ENCODE data around the gene KCNG2.

The KCNG2 gene

DNA sequence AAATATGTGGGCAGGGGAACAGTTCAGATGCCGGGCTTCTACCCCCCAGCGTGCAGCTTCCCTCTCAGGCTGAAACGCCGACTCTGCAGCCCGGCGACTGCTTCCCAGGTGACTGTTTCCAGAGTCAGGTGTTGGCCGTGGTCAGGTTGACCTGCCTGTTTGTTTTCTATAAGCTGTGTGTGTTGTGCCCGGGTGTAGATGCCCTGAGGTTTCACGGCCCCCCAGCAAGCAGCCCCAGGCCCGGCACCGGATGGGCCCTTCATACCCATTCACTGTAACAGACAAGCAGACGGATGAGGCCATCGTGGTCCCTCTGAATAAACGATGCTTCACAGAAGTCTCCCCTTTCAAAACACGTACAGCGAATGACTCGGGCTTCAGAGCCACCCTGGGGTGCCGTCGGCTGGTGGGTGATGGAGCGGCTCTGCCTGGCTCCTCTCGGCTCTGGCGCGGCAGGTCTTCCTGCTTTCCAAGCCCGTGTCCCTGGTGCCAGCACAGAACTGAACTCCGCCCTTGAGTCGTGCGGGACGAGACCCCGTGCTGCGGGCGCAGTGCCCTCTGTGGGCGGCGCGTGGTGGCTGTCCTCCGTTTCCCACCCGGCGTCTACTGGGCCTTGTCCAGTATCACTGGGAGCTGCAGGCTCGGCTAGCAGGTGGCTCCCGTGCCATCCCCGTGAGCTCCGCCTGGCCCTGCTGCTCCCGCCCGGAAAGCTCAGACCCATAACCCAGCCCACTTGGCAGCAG is 15.0 kb upstream of the KCNG2 start:
- Histone ChIP-seq H3K4me1 (ENCODE audit: low read depth, poor library complexity, severe bottlenecking) (no peaks in the 10 kb centered on the region), H3K27ac (no peak overlapping the region)

DNA sequence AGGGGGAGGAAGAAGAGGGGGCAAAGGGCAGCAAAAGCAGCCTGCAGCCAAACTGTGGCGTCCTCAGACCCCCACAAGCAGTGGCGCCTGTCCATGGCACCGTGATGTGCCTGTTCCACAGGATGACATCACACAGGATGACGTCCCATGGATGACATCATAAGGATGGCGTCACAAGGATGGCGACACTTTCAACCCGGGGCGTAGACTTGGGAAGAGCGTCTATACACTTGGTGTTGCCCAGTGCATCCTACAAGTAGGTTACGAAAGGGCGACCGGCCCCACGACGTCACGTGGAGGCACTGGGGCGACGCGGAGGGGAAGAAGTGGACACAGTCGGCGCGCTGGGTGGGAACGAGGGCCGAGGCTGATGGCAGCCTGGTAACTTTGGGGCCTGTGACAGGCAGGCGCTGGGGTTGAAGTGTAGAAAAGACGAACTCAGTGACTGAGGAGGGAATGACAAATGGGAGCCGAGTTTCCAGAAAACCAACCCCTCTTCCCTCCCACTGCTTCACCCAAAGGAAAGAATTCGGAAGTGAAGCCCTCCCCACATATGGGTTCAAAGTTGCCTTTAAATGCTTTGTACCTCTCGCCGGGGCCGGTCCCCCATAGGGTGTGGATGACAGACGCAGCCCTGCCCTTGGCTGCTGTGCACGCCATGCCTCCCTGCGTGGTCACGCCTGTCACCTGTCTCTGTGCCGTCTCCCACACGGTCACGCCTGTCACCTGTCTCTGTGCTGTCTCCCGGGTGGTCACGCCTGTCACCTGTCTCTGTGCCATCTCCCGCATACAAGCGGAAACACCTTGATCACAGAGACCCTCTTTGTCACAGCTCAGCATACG is 13.4 kb upstream of the KCNG2 start:
- no peak overlapping the region for H3K4me3 ChIP-seq (IDR thresholded peaks at IDR 0.05; ENCODE audit: insufficient read depth, low read depth, low read length)

More for the DNA sequence above, 15.0 kb upstream of the KCNG2 start:
- H2AFZ ChIP-seq (ENCODE audit: low read depth): no peak overlapping the region
- no peak overlapping the region for H3K9ac ChIP-seq
- H3K27me3 ChIP-seq (ENCODE audit: insufficient read depth, low read depth): peaks cover 23% of the 10 kb centered on the region; the same call in 1 of the 2 replicates
- no peaks in the 10 kb centered on the region for H3K79me2 ChIP-seq (ENCODE audit: insufficient read depth, low read depth)
- H3K36me3 ChIP-seq (ENCODE audit: insufficient read depth): no peaks in the 10 kb centered on the region
- H3K4me2 ChIP-seq: no peak overlapping the region
- H3K4me3 ChIP-seq (IDR thresholded peaks at IDR 0.05; ENCODE audit: insufficient read depth, low read depth, low read length): no peak overlapping the region
- H4K20me1 ChIP-seq (ENCODE audit: insufficient read depth): no peaks in the 10 kb centered on the region
- TF ChIP-seq, protein P1, sequence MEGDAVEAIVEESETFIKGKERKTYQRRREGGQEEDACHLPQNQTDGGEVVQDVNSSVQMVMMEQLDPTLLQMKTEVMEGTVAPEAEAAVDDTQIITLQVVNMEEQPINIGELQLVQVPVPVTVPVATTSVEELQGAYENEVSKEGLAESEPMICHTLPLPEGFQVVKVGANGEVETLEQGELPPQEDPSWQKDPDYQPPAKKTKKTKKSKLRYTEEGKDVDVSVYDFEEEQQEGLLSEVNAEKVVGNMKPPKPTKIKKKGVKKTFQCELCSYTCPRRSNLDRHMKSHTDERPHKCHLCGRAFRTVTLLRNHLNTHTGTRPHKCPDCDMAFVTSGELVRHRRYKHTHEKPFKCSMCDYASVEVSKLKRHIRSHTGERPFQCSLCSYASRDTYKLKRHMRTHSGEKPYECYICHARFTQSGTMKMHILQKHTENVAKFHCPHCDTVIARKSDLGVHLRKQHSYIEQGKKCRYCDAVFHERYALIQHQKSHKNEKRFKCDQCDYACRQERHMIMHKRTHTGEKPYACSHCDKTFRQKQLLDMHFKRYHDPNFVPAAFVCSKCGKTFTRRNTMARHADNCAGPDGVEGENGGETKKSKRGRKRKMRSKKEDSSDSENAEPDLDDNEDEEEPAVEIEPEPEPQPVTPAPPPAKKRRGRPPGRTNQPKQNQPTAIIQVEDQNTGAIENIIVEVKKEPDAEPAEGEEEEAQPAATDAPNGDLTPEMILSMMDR (conservative IDR thresholded peaks at IDR 0.05; ENCODE audit: low read depth, low read length): no peak

DNA sequence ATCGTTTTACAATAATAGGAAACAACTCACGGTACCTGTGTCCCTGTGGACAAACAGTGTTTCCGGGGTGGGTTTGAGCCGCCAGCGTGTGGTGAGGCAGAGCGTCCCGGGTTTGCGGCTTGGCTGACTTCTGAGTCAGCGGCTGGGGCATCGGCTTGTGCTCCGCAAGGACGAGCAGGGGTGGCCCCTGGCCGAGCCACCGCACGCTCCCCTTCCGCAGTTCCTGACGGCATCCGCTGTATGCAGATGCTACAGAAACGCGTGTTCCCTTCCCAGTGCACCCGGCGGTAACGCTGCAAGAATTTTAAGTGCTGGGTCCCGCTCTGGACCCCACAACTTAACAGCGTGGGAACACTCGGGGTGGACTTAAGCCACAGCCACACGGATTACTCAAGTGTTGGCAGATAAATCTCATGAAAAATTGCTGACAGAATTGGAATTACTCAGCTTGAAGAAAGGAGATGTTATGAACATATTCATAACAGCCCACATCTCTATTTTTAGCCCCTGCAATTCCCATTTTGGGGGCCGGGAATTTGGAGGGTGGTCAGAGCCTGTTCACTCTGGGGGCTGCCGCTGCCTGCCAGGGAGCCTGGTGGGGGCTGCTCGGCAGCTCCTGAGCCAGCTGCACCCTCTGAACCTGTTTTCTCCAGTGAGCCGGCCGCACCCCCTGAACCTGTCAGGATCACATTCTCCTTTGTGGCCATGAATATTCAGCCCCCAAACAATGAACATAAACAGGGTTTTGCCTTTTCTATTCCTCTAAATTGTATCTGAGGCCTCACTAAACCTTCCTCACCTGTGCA is 12.6 kb upstream of the KCNG2 start:
- TF ChIP-seq, protein P1 (conservative IDR thresholded peaks at IDR 0.05; ENCODE audit: low read depth, low read length): no peak
- H3K4me2 ChIP-seq: no peak overlapping the region
- no peak overlapping the region for H2AFZ ChIP-seq (ENCODE audit: low read depth)
- H3K36me3 ChIP-seq (ENCODE audit: insufficient read depth): no peaks in the 10 kb centered on the region
- H3K4me3 ChIP-seq (IDR thresholded peaks at IDR 0.05; ENCODE audit: insufficient read depth, low read depth, low read length): no peak overlapping the region
- H3K9ac ChIP-seq: no peak overlapping the region
- no peaks in the 10 kb centered on the region for H4K20me1 ChIP-seq (ENCODE audit: insufficient read depth)
- H3K4me1 ChIP-seq (ENCODE audit: low read depth, poor library complexity, severe bottlenecking): no peaks in the 10 kb centered on the region
- no peak overlapping the region for H3K27ac ChIP-seq
- peaks cover 23% of the 10 kb centered on the region; the same call in 1 of the 2 replicates for H3K27me3 ChIP-seq (ENCODE audit: insufficient read depth, low read depth)
- H3K79me2 ChIP-seq (ENCODE audit: insufficient read depth, low read depth): no peaks in the 10 kb centered on the region

More for the DNA sequence above, 13.4 kb upstream of the KCNG2 start:
- Histone ChIP-seq H3K9ac (no peak overlapping the region), H3K4me1 (ENCODE audit: low read depth, poor library complexity, severe bottlenecking) (no peaks in the 10 kb centered on the region), H3K27ac (no peak overlapping the region), H4K20me1 (ENCODE audit: insufficient read depth) (no peaks in the 10 kb centered on the region), H3K4me2 (no peak overlapping the region), H3K79me2 (ENCODE audit: insufficient read depth, low read depth) (no peaks in the 10 kb centered on the region), H2AFZ (ENCODE audit: low read depth) (no peak overlapping the region), H3K36me3 (ENCODE audit: insufficient read depth) (no peaks in the 10 kb centered on the region), H3K27me3 (ENCODE audit: insufficient read depth, low read depth) (peaks cover 23% of the 10 kb centered on the region; the same call in 1 of the 2 replicates)
- TF ChIP-seq, protein P1 (conservative IDR thresholded peaks at IDR 0.05; ENCODE audit: low read depth, low read length): no peak

DNA sequence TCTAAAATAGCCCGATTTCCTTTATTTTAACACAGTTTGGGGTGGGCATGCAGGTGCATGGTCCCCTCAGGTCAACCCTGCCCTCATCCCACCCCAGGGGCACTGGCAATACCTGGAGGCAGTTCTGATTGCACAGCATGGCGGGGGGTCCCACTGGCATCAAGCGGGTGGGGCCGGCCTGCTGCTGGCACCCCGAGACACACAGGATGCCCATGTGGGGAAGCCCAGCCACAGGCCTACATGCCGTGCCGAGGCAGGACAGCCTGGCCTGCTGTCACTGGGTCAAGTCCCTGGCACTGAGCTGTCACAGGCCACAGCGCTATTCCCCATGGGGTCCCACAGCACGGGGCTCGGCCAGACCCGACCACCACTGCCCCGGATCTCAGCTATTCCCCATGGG is 11.9 kb upstream of the KCNG2 start:
- no peak overlapping the region for H3K9ac ChIP-seq
- peaks cover 23% of the 10 kb centered on the region; the same call in 1 of the 2 replicates for H3K27me3 ChIP-seq (ENCODE audit: insufficient read depth, low read depth)
- no peaks in the 10 kb centered on the region for H4K20me1 ChIP-seq (ENCODE audit: insufficient read depth)
- no peak overlapping the region for H3K27ac ChIP-seq
- H3K4me2 ChIP-seq: no peak overlapping the region
- H3K4me1 ChIP-seq (ENCODE audit: low read depth, poor library complexity, severe bottlenecking): no peaks in the 10 kb centered on the region
- H3K36me3 ChIP-seq (ENCODE audit: insufficient read depth): no peaks in the 10 kb centered on the region
- H3K4me3 ChIP-seq (IDR thresholded peaks at IDR 0.05; ENCODE audit: insufficient read depth, low read depth, low read length): no peak overlapping the region
- no peak overlapping the region for H2AFZ ChIP-seq (ENCODE audit: low read depth)
- no peaks in the 10 kb centered on the region for H3K79me2 ChIP-seq (ENCODE audit: insufficient read depth, low read depth)
- TF ChIP-seq, protein P1 (conservative IDR thresholded peaks at IDR 0.05; ENCODE audit: low read depth, low read length): no peak

Data from KMS-11 (cell line).